A549 treated with RU486 at 1 μM for 4 hours (cell line): ENCODE results near the gene VPS26C. TPM values are rescaled to one million over a fixed set of nuclear protein-coding genes. Genes with fewer than 3 reads are reported as not detected.

Source experiments
- total RNA-seq: library from RNA; stranded (reverse); fragments of 200-300 nt; extraction: Qiagen RNA extraction; gene quantifications from 5 replicates; pipeline ENCODE4 v1.2.3, GENCODE V29; 2022; ENCODE audit warnings: low read depth

The VPS26C gene
- total RNA-seq = 23.5 to 32.7 TPM (median 28.0 TPM) in 5 replicates

DNA sequence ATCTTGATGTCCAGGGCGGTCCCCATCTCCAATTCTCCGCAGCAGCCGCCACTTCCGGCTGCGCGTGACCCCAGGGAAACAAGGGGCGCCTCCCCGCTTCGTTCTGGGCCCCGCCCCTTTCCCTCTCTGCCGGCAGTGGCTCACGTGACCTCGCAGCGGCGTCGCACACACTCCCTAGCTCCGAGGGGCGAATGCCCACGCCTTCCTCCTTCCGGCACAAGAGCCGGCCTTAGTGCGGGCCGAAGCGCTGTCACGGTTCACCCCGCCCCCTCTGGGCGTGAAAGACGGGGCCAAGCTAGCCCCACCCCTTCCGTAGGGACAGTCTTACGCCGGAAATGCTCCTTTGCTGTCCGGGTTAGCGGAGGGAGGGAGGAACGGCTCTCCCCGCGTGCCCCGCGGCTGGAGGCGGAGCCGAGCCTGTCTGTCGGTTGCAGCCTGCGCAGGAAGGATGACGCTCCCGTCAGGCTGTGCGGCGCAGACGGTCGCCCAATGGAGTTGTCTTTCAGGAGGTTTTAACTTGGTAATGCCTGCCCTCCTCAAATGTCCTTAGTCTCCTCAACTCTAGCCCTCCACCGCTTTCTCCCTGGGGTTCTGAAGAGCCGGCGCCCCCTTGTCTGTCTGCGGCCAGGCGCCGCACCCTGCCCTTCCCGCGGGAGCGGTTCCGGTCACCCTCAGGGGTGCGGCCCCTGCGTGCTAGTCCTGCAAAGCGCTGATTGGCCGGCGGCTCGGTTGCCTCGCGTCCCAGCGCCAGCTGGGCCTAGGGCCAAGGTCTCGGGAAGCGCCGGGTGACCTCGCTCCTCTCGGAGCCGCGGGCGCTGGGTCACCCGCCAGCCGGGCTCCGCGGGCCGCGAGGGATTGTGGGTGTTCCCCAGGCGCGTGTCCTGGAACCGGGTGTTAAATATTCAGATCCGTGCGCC is at the start of gene VPS26C:
Gene VPS26C (minus strand): TSS at position 66 of the 917 bp plus-strand sequence. CDS start 40 bp downstream, at position 26.

Other genes with a start within 250 kb of the VPS26C start
- gene PIGP, start 194.3 kb downstream of the VPS26C start, total RNA-seq = 7.3 to 16.6 TPM (median 15.6 TPM) in 5 replicates
- 20.3 to 44.6 TPM (median 31.3 TPM) in 5 replicates for gene TTC3, start 194.1 kb downstream of the VPS26C start, total RNA-seq
- gene DYRK1A, start 99.4 kb upstream of the VPS26C start, total RNA-seq = 7.3 to 14.5 TPM (median 11.3 TPM) in 5 replicates